Pulmonary artery endothelial cell (primary cell): Measurements from ENCODE around the gene AMACR. TPM values are rescaled to one million over a fixed set of nuclear protein-coding genes. Genes with fewer than 3 reads are reported as not detected.

ENCODE experiments used
- DNase-seq: peaks from one replicate; pipeline ENCODE4 v3.0.0-alpha.2; 2011; ENCODE audit warnings: low read depth, low spot score
- total RNA-seq: library from RNA; depleted of rRNA; stranded (reverse); fragments of >200 nt; gene quantifications from 2 replicates; pipeline ENCODE4 v1.2.3, GENCODE V29; 2014

The AMACR gene
- 8.9 and 13.1 TPM in 2 replicates for total RNA-seq

GRCh38 chr5:34007621-34008600 is at the start of gene AMACR:
TSS of gene AMACR (minus strand) at chr5:34008050. CDS start at chr5:34008019, 31 bp downstream.
- peak; percentile 51 for DNase-seq

- DNase-seq: no peak
These were observed 49.7 kb upstream of the AMACR start for GRCh38 chr5:34057569-34057968.

- DNase-seq: no peak
These were observed 49.3 kb upstream of the AMACR start for GRCh38 chr5:34057118-34057517.

- DNase-seq: no peak
These were observed 47.8 kb upstream of the AMACR start for GRCh38 chr5:34055667-34056066.

GRCh38 chr5:34054400-34054729 is 46.5 kb upstream of the AMACR start:
- no peak for DNase-seq

GRCh38 chr5:34053571-34054399 is 45.9 kb upstream of the AMACR start:
- no peak for DNase-seq

- DNase-seq: no peak
These were observed 45.3 kb upstream of the AMACR start for GRCh38 chr5:34053133-34053532.

- no peak for DNase-seq
These were observed 43.6 kb upstream of the AMACR start for GRCh38 chr5:34051374-34051980.

GRCh38 chr5:34047774-34048572 is 40.1 kb upstream of the AMACR start:
- no peak for DNase-seq

GRCh38 chr5:34047143-34047542 is 39.3 kb upstream of the AMACR start:
- no peak for DNase-seq

- no peak for DNase-seq
These were observed 38.1 kb upstream of the AMACR start for GRCh38 chr5:34045996-34046395.

- DNase-seq: no peak
These were observed 37.2 kb upstream of the AMACR start for GRCh38 chr5:34045023-34045422.

GRCh38 chr5:34043099-34043876 is 35.4 kb upstream of the AMACR start, which contains the start of gene C1QTNF3:
TSS of gene C1QTNF3 (minus strand) at chr5:34043213. CDS start at chr5:34043125, 88 bp downstream.
- DNase-seq: no peak

- DNase-seq: peak; percentile 2
These were observed 34.5 kb upstream of the AMACR start for GRCh38 chr5:34042321-34042720.

GRCh38 chr5:34041247-34041972 is 33.6 kb upstream of the AMACR start:
- DNase-seq: no peak

- DNase-seq: no peak
These were observed 32.6 kb upstream of the AMACR start for GRCh38 chr5:34040472-34040871.

- DNase-seq: no peak
These were observed 31.7 kb upstream of the AMACR start for GRCh38 chr5:34039398-34040157.

GRCh38 chr5:34038838-34039237 is 31.0 kb upstream of the AMACR start:
- no peak for DNase-seq

GRCh38 chr5:34038390-34038789 is 30.5 kb upstream of the AMACR start:
- DNase-seq: no peak
